ENCODE measurements around the gene SLC38A10.

GRCh38 chr17:81232616-81233241 lies 62.4 kb downstream of the SLC38A10 start:
- no peak for TF ChIP-seq CTCF (IDR thresholded peaks at IDR 0.05; ENCODE audit: low read length)
- TF ChIP-seq EZH2 (IDR thresholded peaks at IDR 0.05; ENCODE audit: borderline replicate concordance, low read length): no peak

All from OCI-LY1 (cell line).